GM06990 (cell line): ENCODE measurements around the gene TXNRD1.

Experiments used
- DNase-seq: peaks from one replicate; pipeline ENCODE4 v3.0.0-alpha.2; 2011; ENCODE audit not compliant: insufficient read length; ENCODE audit errors: extremely low read depth
- H3K27me3 ChIP-seq: replicated peaks from 2 replicates; pipeline ENCODE4 v1.6.0; 2011; ENCODE audit warnings: low read length; ENCODE audit not compliant: control insufficient read depth, insufficient read depth
- H3K36me3 ChIP-seq: 2 replicates; pipeline ENCODE4 v1.5.1; 2011; ENCODE audit warnings: low read length; ENCODE audit not compliant: control insufficient read depth, insufficient read depth
- H3K4me3 ChIP-seq: replicated peaks from 2 replicates; pipeline ENCODE4 v1.5.1; 2011; ENCODE audit warnings: low read depth, mild to moderate bottlenecking, control low read depth, low read length
- CTCF ChIP-seq: IDR thresholded peaks from 2 replicates; pipeline ENCODE4 v1.5.1; 2011; ENCODE audit warnings: low read length, control low read depth, mild to moderate bottlenecking, inconsistent platforms; ENCODE audit not compliant: insufficient read depth, poor library complexity, severe bottlenecking

The TXNRD1 gene

GRCh38 chr12:104307655-104308000 lies 92.0 kb downstream of the TXNRD1 start:
- DNase-seq: no peak
- no peak for TF ChIP-seq CTCF
- Histone ChIP-seq H3K27me3 (no peaks in the 10 kb centered on the region), H3K36me3 (peaks cover 9% of the 10 kb centered on the region), H3K4me3 (no peak overlapping the region)

- H3K27me3 ChIP-seq: no peaks in the 10 kb centered on the region
- no peak for TF ChIP-seq CTCF
- DNase-seq: no peak
- peaks cover 7% of the 10 kb centered on the region for H3K36me3 ChIP-seq
- no peak overlapping the region for H3K4me3 ChIP-seq
Measured at GRCh38 chr12:104309446-104309993, 93.9 kb downstream of the TXNRD1 start.

GRCh38 chr12:104310751-104311633 lies 95.4 kb downstream of the TXNRD1 start:
- TF ChIP-seq CTCF: no peak

GRCh38 chr12:104312202-104312601 lies 96.6 kb downstream of the TXNRD1 start:
- no peak for TF ChIP-seq CTCF
- peaks cover 10% of the 10 kb centered on the region for H3K36me3 ChIP-seq
- no peak overlapping the region for H3K4me3 ChIP-seq
- DNase-seq: no peak
- H3K27me3 ChIP-seq: no peaks in the 10 kb centered on the region

More at GRCh38 chr12:104310751-104311633, 95.4 kb downstream of the TXNRD1 start:
- Histone ChIP-seq H3K36me3 (peaks cover 10% of the 10 kb centered on the region), H3K27me3 (no peaks in the 10 kb centered on the region), H3K4me3 (no peak overlapping the region)
- DNase-seq: no peak

- no peaks in the 10 kb centered on the region for H3K27me3 ChIP-seq
- H3K36me3 ChIP-seq: peaks cover 10% of the 10 kb centered on the region
- no peak for TF ChIP-seq CTCF
- H3K4me3 ChIP-seq: no peak overlapping the region
- DNase-seq: no peak
Measured at GRCh38 chr12:104312654-104313053, 97.1 kb downstream of the TXNRD1 start.
